Upper lobe of left lung (tissue), 4 donors: Measurements from ENCODE around the gene IL6.

Source experiments
- CTCF ChIP-seq, 6 experiments: fragments of 450-650 bp in 4 of 6; fragments of 200-600 bp in 2 of 6; sonication (generic) in 2 of 6; IDR thresholded peaks; one replicate each; pipeline ENCODE4 v1.5.1; 2016 to 2019; ENCODE audit warnings: antibody characterized with exemption in 6 of 6
- EP300 ChIP-seq, 4 donors: sonication (generic); formaldehyde crosslinking; IDR thresholded peaks; one replicate each; pipeline ENCODE4 v1.5.1; 2017; ENCODE audit warnings: antibody characterized with exemption in 4 of 4, control low read depth in 2 of 4
- POLR2A ChIP-seq, 4 donors: fragments of 450-650 bp; IDR thresholded peaks; one replicate each; pipeline ENCODE4 v1.5.1; 2016 to 2017; ENCODE audit warnings: antibody characterized with exemption in 4 of 4, mild to moderate bottlenecking in 2 of 4
- POLR2AphosphoS5 ChIP-seq, 2 donors: sonication (generic); formaldehyde crosslinking; IDR thresholded peaks; one replicate each; pipeline ENCODE4 v1.5.1; 2017; ENCODE audit warnings: antibody characterized with exemption in 2 of 2

- TF ChIP-seq CTCF (IDR thresholded peaks at IDR 0.05): peak in 1 of 6 experiments; percentile 9
- peak; percentile 36 to 57 for TF ChIP-seq POLR2AphosphoS5 (IDR thresholded peaks at IDR 0.05)
- peak in 2 of 4 donors; percentile 22 to 24 for TF ChIP-seq POLR2A (IDR thresholded peaks at IDR 0.05)
- peak in 1 of 4 donors; percentile 22 for TF ChIP-seq EP300 (IDR thresholded peaks at IDR 0.05)
These were observed at the start of gene IL6 for GRCh38 chr7:22726907-22727713.
